Panc1 (cell line): ENCODE results near the gene PIK3R5. TPM values are rescaled to one million over a fixed set of nuclear protein-coding genes. Genes with fewer than 3 reads are reported as not detected.

Experiments
- ATAC-seq: fragments of 200-7000 bp; cut with Tn5 transposase; 2 replicates; pipeline ENCODE4 v1.9.1; 2020; ENCODE audit warnings: mild to moderate bottlenecking, moderate library complexity
- BruUV-seq: library from RNA; stranded (reverse); fragments of 400-500 nt; replicated peaks from 2 replicates; lab custom pipeline; 2021; lab: Mats Ljungman, UMichigan
- CTCF ChIA-PET: fragments of 300-600 bp; sonication (Branson Sonifier 250); formaldehyde crosslinking; loops from one replicate; lab custom pipeline; 2022; ENCODE audit warnings: antibody characterized with exemption; lab: Charles Lee
- POLR2A ChIA-PET: fragments of 300-600 bp; sonication (Branson Sonifier 250); formaldehyde crosslinking; loops from one replicate; lab custom pipeline; 2022; ENCODE audit warnings: antibody characterized with exemption; lab: Charles Lee
- DNase-seq: peaks from one replicate; pipeline ENCODE4 v3.0.0-alpha.2; 2010; ENCODE audit warnings: low read depth, low spot score
- H3K27ac ChIP-seq: 2 replicates; pipeline ENCODE4 v1.5.1; 2011; ENCODE audit warnings: mild to moderate bottlenecking, low read length, inconsistent platforms
- H3K27me3 ChIP-seq: fragments of 200-500 bp; sonication (Bioruptor generic); 2 replicates; pipeline ENCODE4 v1.6.0; 2014; ENCODE audit warnings: low read length, inconsistent platforms; ENCODE audit not compliant: control insufficient read depth, insufficient read depth
- H3K36me3 ChIP-seq: fragments of 200-500 bp; sonication (Bioruptor generic); 2 replicates; pipeline ENCODE4 v1.5.1; 2014; ENCODE audit warnings: inconsistent platforms, mild to moderate bottlenecking, low read length, moderate library complexity; ENCODE audit not compliant: control insufficient read depth, insufficient read depth
- H3K4me1 ChIP-seq: 2 replicates; pipeline ENCODE4 v1.5.1; 2011; ENCODE audit warnings: inconsistent platforms, mild to moderate bottlenecking, low read length, moderate library complexity; ENCODE audit not compliant: control insufficient read depth, insufficient read depth
- H3K4me3 ChIP-seq, 2 experiments: 2 replicates each; pipeline ENCODE4 v1.5.1; 2011 to 2012; ENCODE audit warnings: low read depth in 2 of 2, low read length in 2 of 2, mild to moderate bottlenecking in 2 of 2, inconsistent platforms in 1 of 2, moderate library complexity in 1 of 2
- H3K9me3 ChIP-seq: fragments of 200-500 bp; sonication (Bioruptor generic); 2 replicates; pipeline ENCODE4 v1.5.1; 2014; ENCODE audit warnings: low read depth, mild to moderate bottlenecking, inconsistent platforms, low read length, moderate library complexity; ENCODE audit not compliant: control insufficient read depth, insufficient read depth
- CTCF ChIP-seq: fragments of 450-650 bp; IDR thresholded peaks from 2 replicates; pipeline ENCODE4 v1.5.1; 2017; ENCODE audit warnings: mild to moderate bottlenecking
- POLR2AphosphoS5 ChIP-seq: IDR thresholded peaks from 2 replicates; pipeline ENCODE4 v1.6.1; 2012; ENCODE audit warnings: mild to moderate bottlenecking, low read depth, low read length, moderate library complexity
- REST ChIP-seq, 2 experiments: IDR thresholded peaks; 2 replicates each; pipeline ENCODE4 v1.6.1; 2011 to 2012; ENCODE audit warnings: low read depth in 2 of 2, control low read depth in 1 of 2, low read length in 1 of 2, mild to moderate bottlenecking in 1 of 2, moderate library complexity in 1 of 2; ENCODE audit not compliant: insufficient read depth in 1 of 2
- SIN3A ChIP-seq: IDR thresholded peaks from 2 replicates; pipeline ENCODE4 v1.6.1; 2012; ENCODE audit warnings: low read depth, mild to moderate bottlenecking, low read length, moderate library complexity, borderline replicate concordance; ENCODE audit not compliant: insufficient read depth
- TCF7L2 ChIP-seq: IDR thresholded peaks from 2 replicates; pipeline ENCODE4 v1.6.1; 2011; ENCODE audit warnings: mild to moderate bottlenecking, low read depth, low read length, inconsistent platforms
- in situ Hi-C: cut with HindIII; loops from 2 replicates; pipeline ENCODE4 v1.10.0; 2016; ENCODE audit warnings: low sequenced_read_pairs, low pct_unique_long_range_greater_than_20kb
- intact Hi-C: fragments of 100-400 bp; cut with micrococcal nuclease; formaldehyde crosslinking; loops from one replicate; pipeline ENCODE4 v1.10.0; 2022; ENCODE audit not compliant: unreplicated experiment
- total RNA-seq: library from RNA; stranded (reverse); gene quantifications from one replicate; pipeline ENCODE4 v1.2.1, GENCODE V29; 2021; ENCODE audit not compliant: unreplicated experiment

Gene PIK3R5
- total RNA-seq, 1 experiment from 2014 or later, result 0.15 TPM

- no TSS peak for BruUV-seq
- Histone ChIP-seq H3K36me3 (no peaks in the 10 kb centered on the region), H3K4me1 (no peaks in the 10 kb centered on the region), H3K9me3 (no peaks in the 10 kb centered on the region), H3K4me3 (no peak overlapping the region), H3K27me3 (no peaks in the 10 kb centered on the region; the same call in 1 of the 2 replicates), H3K27ac (no peak overlapping the region)
- in situ Hi-C loops (no loop called here), intact Hi-C loops (no loop called here)
- TF ChIP-seq POLR2AphosphoS5, result no peak
- TF ChIP-seq TCF7L2, result no peak
- no peak for TF ChIP-seq REST (IDR thresholded peaks at IDR 0.05; ENCODE audit: insufficient read depth in 1 of 2, low read depth in 2 of 2, low read length in 1 of 2)
- TF ChIP-seq CTCF, result no peak
- TF ChIP-seq SIN3A, result no peak
- ATAC-seq (no peak), DNase-seq (no peak)
- ChIA-PET POLR2A (no interaction called here), CTCF (no interaction called here)
Observed at GRCh38 chr17:8921147-8921546, 44.4 kb downstream of the PIK3R5 start.

GRCh38 chr17:8918807-8919465 lies 46.6 kb downstream of the PIK3R5 start:
- Histone ChIP-seq H3K4me1 (no peaks in the 10 kb centered on the region), H3K27me3 (no peaks in the 10 kb centered on the region; the same call in 1 of the 2 replicates), H3K27ac (no peak overlapping the region), H3K36me3 (no peaks in the 10 kb centered on the region), H3K9me3 (no peaks in the 10 kb centered on the region), H3K4me3 (no peak overlapping the region)
- no TSS peak for BruUV-seq
- TF ChIP-seq SIN3A, result no peak
- no peak for TF ChIP-seq POLR2AphosphoS5
- TF ChIP-seq TCF7L2, result no peak
- no peak for TF ChIP-seq REST (IDR thresholded peaks at IDR 0.05; ENCODE audit: insufficient read depth in 1 of 2, low read depth in 2 of 2, low read length in 1 of 2)
- no peak for TF ChIP-seq CTCF
- ATAC-seq (no peak), DNase-seq (no peak)
- intact Hi-C loops (no loop called here), in situ Hi-C loops (no loop called here)
- ChIA-PET POLR2A (no interaction called here), CTCF (no interaction called here)
